ENCODE measurements around the gene SCYGR3. TPM values are rescaled to one million over a fixed set of nuclear protein-coding genes. Genes with fewer than 3 reads are reported as not detected.
A peak's percentile ranks its signal among the peaks of the same experiment; 100 is the strongest.

Gene SCYGR3, protein sequence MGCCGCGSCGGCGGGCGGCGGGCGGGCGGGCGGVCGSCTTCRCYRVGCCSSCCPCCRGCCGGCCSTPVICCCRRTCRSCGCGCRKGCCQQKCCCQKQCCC
- not detected for total RNA-seq

DNA sequence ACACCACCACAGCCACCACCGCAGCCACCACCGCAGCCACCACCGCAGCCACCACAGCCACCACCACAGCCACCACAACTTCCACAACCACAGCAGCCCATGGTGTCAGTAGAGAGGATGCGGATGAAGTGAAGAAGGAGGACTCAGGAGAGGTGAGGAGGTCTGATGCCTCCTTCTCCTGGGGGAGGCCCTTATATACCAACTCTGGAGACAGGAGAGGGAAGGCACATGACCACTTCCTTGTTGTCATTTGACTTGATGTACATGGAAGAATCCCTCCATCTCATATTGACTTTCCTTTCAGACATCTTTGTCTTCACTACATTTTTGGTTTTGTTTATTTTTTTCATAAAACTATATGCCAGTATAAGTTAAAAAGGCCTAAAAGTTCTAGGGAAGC is at the start of gene SCYGR3:
TSS of gene SCYGR3 (minus strand) at position 101 of the 400 bp plus-strand sequence. CDS start at position 101, 0 bp downstream.
- ATAC-seq (replicated peaks in 1 of 2): no peak
- no peak within 1 kb of the TSS for H3K27ac Mint-ChIP-seq
- peaks cover 35% of the 10 kb centered on the region for H3K27me3 Mint-ChIP-seq (ENCODE audit: low read depth)
- no peaks in the 10 kb centered on the region for H3K4me1 Mint-ChIP-seq (ENCODE audit: low read depth)
- no peaks in the 10 kb centered on the region for H3K9me3 Mint-ChIP-seq
- no peak within 1 kb of the TSS for H3K4me3 Mint-ChIP-seq
- no peaks in the 10 kb centered on the region for H3K36me3 Mint-ChIP-seq (ENCODE audit: insufficient read depth in 2 of 2)
- no peak for DNase-seq

DNA sequence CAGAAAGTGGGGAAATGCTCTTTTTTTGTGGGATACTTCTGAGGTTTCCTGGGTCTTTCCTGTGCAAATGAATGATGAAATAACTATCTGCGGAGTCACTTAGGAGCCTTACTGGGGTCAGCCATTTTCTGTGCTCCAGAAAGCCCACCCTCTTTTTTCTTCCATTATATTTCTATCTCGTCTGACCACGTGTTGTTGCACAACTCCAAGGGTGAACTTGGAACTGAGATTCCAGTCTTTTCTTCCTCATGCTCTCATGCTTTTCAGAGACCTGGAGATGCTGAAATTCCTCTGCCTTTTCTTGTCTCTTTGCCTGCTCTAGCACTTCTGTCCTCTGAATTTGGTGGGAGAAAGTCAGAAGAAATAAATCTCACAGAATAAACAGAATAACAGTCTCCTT is 47.2 kb upstream of the SCYGR3 start:
- H3K4me3 Mint-ChIP-seq: no peak overlapping the region
- no peak for ATAC-seq (replicated peaks in 1 of 2)

DNA sequence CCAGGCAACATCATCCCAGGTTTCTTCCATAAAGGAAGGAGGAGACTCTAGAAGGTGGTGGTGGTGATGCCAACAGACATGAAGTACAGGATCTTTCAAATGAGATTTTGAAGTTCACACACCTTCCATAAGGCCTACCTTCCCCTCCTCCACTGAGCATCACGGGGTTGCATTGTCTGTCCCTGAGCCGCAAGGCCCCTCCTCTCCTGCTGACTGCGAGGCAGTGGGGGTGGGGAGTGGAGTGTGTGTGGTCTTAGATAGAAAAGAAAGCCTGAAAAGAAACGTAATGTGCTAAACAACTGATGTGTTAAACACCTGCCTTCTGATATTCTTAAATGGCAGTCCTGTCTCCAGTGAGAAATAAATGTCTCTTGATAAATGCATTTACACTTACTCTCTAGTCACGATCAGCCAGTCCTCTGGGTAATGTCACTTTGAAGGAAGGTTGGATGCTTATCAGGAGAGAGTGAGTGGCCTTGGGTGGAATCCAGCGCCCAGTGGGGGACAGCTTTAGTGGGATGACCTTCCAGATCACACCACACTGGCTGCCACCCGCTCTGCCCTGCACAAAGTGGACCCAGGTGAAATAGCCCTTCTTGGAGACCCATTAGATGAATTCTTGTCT is 46.5 kb upstream of the SCYGR3 start:
- H3K27ac Mint-ChIP-seq: no peak overlapping the region
- no peak overlapping the region for H3K4me3 Mint-ChIP-seq

More for the DNA sequence above, 47.2 kb upstream of the SCYGR3 start:
- H3K27ac Mint-ChIP-seq: no peak overlapping the region
- no peak for DNase-seq
- H3K4me1 Mint-ChIP-seq (ENCODE audit: low read depth): no peaks in the 10 kb centered on the region
- no peaks in the 10 kb centered on the region for H3K9me3 Mint-ChIP-seq
- peaks cover 5% of the 10 kb centered on the region for H3K27me3 Mint-ChIP-seq (ENCODE audit: low read depth)
- no peaks in the 10 kb centered on the region for H3K36me3 Mint-ChIP-seq (ENCODE audit: insufficient read depth in 2 of 2)

DNA sequence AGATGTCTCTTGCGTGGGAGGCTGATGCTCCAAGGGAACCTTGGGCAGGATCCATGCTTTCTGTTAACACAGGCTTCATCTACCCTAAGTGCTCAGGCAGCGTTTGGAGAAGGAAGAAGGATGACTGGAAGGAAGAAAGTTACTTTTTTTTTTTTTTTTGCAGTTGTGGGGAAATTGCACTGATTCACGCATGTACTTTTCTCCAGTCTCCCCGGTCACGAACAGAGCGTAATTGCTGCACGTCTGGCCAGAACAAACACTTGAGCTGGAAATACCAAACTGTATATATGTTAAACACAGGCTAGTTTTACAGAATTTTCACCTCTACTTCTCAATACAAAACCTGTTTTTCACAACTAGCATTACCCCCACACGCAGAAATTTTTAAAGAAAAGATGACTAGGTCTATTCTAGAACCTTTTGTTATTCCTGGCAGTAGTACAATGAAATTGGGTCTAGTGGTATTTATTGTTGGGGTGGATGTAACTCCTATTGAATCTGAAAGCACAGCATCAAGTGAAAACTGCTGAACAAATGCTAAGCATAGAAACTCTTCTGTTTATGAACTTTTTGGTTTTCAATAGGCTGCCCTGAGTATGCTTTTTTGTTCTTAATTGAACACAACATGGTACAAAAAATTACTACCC is 42.7 kb upstream of the SCYGR3 start:
- no peak overlapping the region for H3K27ac Mint-ChIP-seq
- H3K4me1 Mint-ChIP-seq (ENCODE audit: low read depth): peaks cover 6% of the 10 kb centered on the region
- H3K9me3 Mint-ChIP-seq: no peaks in the 10 kb centered on the region
- DNase-seq (no peak), ATAC-seq (replicated peaks in 1 of 2) (no peak)
- H3K27me3 Mint-ChIP-seq (ENCODE audit: low read depth): peaks cover 11% of the 10 kb centered on the region
- no peaks in the 10 kb centered on the region for H3K36me3 Mint-ChIP-seq (ENCODE audit: insufficient read depth in 2 of 2)
- H3K4me3 Mint-ChIP-seq: no peak overlapping the region

More for the DNA sequence above, 46.5 kb upstream of the SCYGR3 start:
- H3K27me3 Mint-ChIP-seq (ENCODE audit: low read depth): peaks cover 5% of the 10 kb centered on the region
- H3K36me3 Mint-ChIP-seq (ENCODE audit: insufficient read depth in 2 of 2): no peaks in the 10 kb centered on the region
- DNase-seq (no peak), ATAC-seq (replicated peaks in 1 of 2) (no peak)
- H3K4me1 Mint-ChIP-seq (ENCODE audit: low read depth): no peaks in the 10 kb centered on the region
- no peaks in the 10 kb centered on the region for H3K9me3 Mint-ChIP-seq

DNA sequence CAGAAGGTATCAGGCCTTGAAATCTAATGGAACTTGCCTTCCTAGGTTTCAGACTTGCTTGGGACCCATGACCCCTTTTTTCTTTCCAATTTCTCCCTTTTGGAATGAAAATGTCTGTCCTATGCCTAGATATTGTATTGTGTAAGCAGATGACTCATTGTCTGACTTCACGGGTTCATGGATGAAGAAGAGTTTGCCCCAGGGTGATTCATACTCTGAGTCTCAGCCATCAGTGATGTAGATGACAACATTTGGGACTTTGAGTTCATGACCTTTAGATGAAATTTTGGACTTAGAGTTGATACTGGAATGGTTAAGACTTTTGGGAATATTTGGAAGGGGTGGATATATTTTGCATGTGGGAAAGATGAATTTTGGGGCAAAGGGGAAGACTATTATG is 40.8 kb upstream of the SCYGR3 start:
- ATAC-seq (replicated peaks in 1 of 2): peak; percentile 62 to 86
- Mint-ChIP-seq H3K4me1 (ENCODE audit: low read depth) (peaks cover 6% of the 10 kb centered on the region), H3K27me3 (ENCODE audit: low read depth) (peaks cover 6% of the 10 kb centered on the region), H3K36me3 (ENCODE audit: insufficient read depth in 2 of 2) (no peaks in the 10 kb centered on the region), H3K4me3 (no peak overlapping the region), H3K27ac (no peak overlapping the region), H3K9me3 (no peaks in the 10 kb centered on the region)
- DNase-seq: no peak

DNA sequence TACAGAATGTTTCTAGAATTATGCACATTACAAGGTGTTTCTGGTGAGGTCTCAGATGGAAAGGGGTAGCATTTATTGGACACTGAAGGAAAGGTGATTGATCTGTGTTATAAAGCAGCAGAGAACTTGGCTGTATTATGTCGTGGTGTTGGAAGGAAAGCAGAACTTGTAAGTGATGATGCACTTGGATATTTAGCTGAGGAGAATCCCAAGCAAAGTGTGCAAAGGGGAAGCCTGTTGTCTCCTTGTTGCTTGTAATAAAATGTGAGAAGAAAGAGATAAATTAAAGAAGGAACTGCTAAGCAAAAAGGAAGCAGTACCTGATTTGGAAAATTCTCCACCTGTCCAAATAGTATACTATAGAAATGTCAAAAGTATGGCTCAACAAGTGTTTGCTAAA is 39.8 kb upstream of the SCYGR3 start:
- H3K36me3 Mint-ChIP-seq (ENCODE audit: insufficient read depth in 2 of 2): no peaks in the 10 kb centered on the region
- H3K9me3 Mint-ChIP-seq: no peaks in the 10 kb centered on the region
- H3K4me1 Mint-ChIP-seq (ENCODE audit: low read depth): peaks cover 6% of the 10 kb centered on the region
- DNase-seq (no peak), ATAC-seq (replicated peaks in 1 of 2) (no peak)
- H3K27me3 Mint-ChIP-seq (ENCODE audit: low read depth): peaks cover 11% of the 10 kb centered on the region
- H3K27ac Mint-ChIP-seq: no peak overlapping the region
- no peak overlapping the region for H3K4me3 Mint-ChIP-seq

DNA sequence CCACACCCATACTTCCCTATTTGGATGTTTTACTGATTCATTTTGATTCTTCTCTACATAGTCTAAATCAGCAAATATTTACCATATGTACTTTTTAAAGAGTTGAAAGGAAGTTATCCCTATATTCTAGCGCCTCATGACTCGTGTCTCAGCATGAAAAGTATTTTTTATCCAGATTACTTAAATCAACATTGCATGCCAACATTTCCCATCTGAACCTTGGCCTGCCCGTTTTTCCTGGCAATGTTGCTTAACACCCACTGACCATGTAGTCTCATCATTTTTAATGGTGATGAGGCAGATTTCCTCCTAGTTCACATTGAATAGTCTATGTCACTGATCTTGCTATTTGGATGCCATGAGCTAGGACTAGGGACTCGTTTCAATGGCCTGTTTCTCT is 38.8 kb upstream of the SCYGR3 start:
- H3K9me3 Mint-ChIP-seq: no peaks in the 10 kb centered on the region
- peaks cover 6% of the 10 kb centered on the region for H3K4me1 Mint-ChIP-seq (ENCODE audit: low read depth)
- DNase-seq (no peak), ATAC-seq (replicated peaks in 1 of 2) (no peak)
- no peaks in the 10 kb centered on the region for H3K36me3 Mint-ChIP-seq (ENCODE audit: insufficient read depth in 2 of 2)
- peaks cover 18% of the 10 kb centered on the region for H3K27me3 Mint-ChIP-seq (ENCODE audit: low read depth)
- no peak overlapping the region for H3K4me3 Mint-ChIP-seq
- H3K27ac Mint-ChIP-seq: no peak overlapping the region

DNA sequence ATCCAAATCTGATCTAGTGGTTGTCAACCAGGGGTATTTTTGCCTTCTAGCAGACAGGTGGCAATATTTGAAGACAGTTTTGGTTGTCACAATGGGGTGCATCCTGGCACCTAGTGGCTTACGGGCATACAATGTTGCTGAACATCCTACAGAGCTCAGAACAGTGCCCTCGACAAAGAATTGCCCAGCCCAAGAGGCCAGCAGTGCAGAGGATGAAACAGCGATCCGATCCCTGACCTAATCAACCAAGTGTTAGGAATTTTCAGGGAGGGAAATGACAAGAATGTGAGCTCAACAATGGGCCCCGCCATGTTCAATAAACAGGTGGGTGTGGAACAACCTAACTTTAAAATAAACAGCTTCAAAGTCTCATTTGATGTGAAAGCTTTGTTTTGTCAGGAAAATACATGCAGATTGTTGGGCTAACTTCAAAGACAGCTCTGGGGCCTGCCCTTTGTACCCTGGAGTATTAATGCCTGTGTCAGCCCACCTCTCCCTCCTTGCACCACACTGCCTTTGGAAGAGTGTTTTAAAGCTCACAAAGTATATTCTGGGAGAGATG is 29.4 kb upstream of the SCYGR3 start:
- Mint-ChIP-seq H3K36me3 (ENCODE audit: insufficient read depth in 2 of 2) (no peaks in the 10 kb centered on the region), H3K27ac (no peak overlapping the region), H3K4me3 (no peak overlapping the region), H3K4me1 (ENCODE audit: low read depth) (no peaks in the 10 kb centered on the region), H3K27me3 (ENCODE audit: low read depth) (peaks cover 12% of the 10 kb centered on the region), H3K9me3 (no peaks in the 10 kb centered on the region)
- ATAC-seq (replicated peaks in 1 of 2) (no peak), DNase-seq (no peak)

DNA sequence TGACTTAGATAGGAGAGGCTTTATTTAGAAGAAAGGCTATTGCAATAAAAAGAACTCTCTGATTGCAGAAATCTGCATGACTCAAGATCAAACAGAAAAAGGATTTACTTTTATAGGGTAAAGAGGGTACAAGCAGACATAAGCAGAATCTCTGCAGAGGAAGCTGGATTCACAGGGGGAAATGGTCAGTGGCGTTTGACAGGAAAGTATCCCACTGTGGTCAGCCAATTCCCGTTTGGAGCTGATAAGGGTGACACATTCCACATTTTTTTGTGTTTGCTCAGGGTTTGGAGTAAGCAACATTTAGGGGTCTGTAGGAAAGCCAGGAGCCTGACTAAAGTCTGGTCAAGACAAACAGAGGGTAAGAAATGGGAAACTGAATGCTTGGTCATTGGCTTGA is 28.0 kb upstream of the SCYGR3 start:
- no peak for DNase-seq
- Mint-ChIP-seq H3K27me3 (ENCODE audit: low read depth) (peaks cover 2% of the 10 kb centered on the region), H3K4me3 (no peak overlapping the region), H3K4me1 (ENCODE audit: low read depth) (no peaks in the 10 kb centered on the region), H3K9me3 (no peaks in the 10 kb centered on the region), H3K36me3 (ENCODE audit: insufficient read depth in 2 of 2) (no peaks in the 10 kb centered on the region), H3K27ac (no peak overlapping the region)
- no peak for ATAC-seq (replicated peaks in 1 of 2)

DNA sequence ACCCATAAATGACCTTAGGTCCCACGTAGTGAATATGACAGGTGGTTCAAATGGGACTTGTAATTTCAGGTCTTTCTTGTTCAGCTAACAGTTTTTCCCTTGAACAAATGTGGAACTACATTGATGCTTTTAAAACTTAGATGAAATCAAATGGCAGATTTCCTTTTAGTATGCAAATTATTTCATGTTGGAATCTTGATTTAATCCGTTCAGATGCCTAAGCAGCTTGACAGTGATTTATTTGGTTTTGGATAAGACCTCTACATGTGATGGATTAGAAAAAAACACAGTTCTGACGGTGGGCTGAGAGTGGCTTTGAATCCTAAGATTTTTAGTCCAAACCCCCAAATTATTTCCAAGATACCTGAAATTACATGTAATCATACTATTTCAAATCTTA is 19.6 kb upstream of the SCYGR3 start:
- no peak for ATAC-seq (replicated peaks in 1 of 2)

DNA sequence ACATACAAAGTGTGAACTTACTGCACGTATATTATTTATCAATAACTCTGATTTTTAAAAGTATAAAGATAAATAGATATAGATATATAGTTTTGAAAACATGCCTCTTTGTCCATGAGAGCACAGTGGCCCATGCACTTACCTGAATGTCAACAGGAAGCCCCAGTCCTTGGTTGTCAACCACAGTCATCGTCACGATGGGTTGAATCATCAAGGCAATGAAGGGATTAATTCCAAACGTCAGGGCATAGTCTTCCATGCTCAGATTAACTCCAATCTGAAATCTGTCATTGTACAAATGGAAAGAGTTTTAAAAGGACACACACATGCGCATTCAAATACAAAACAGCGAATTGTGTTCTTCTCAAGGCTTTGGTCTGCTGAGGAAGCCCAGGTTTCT is 18.2 kb upstream of the SCYGR3 start:
- H3K27ac Mint-ChIP-seq: no peak overlapping the region
- no peaks in the 10 kb centered on the region for H3K9me3 Mint-ChIP-seq
- H3K27me3 Mint-ChIP-seq (ENCODE audit: low read depth): peaks cover 33% of the 10 kb centered on the region
- no peaks in the 10 kb centered on the region for H3K36me3 Mint-ChIP-seq (ENCODE audit: insufficient read depth in 2 of 2)
- H3K4me3 Mint-ChIP-seq: no peak overlapping the region
- DNase-seq (no peak), ATAC-seq (replicated peaks in 1 of 2) (no peak)
- H3K4me1 Mint-ChIP-seq (ENCODE audit: low read depth): no peaks in the 10 kb centered on the region

More for the DNA sequence above, 19.6 kb upstream of the SCYGR3 start:
- no peaks in the 10 kb centered on the region for H3K4me1 Mint-ChIP-seq (ENCODE audit: low read depth)
- H3K36me3 Mint-ChIP-seq (ENCODE audit: insufficient read depth in 2 of 2): no peaks in the 10 kb centered on the region
- peaks cover 31% of the 10 kb centered on the region for H3K27me3 Mint-ChIP-seq (ENCODE audit: low read depth)
- DNase-seq: no peak
- no peak overlapping the region for H3K4me3 Mint-ChIP-seq
- H3K27ac Mint-ChIP-seq: no peak overlapping the region
- no peaks in the 10 kb centered on the region for H3K9me3 Mint-ChIP-seq

DNA sequence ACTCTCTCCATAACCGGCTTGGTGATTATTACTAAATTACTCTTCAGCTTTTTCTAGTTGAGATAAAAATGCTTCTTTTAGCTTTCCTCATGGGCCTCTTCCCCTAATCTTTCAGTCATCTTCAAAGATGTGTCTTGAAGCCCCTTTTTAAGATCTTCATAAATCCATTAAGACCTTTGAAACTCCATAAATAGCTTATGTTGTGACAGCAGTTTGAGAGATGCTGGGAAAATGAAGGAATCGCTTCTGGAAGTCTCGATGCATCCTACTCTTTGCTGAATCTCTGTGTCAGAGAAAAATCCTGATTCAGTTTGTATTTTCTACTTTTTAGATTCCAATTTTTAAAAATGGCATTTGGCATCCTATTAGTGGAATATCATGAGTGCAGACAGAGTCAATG is 15.7 kb upstream of the SCYGR3 start:
- Mint-ChIP-seq H3K9me3 (no peaks in the 10 kb centered on the region), H3K4me1 (ENCODE audit: low read depth) (no peaks in the 10 kb centered on the region), H3K27me3 (ENCODE audit: low read depth) (peaks cover 33% of the 10 kb centered on the region), H3K27ac (no peak overlapping the region), H3K36me3 (ENCODE audit: insufficient read depth in 2 of 2) (no peaks in the 10 kb centered on the region), H3K4me3 (no peak overlapping the region)
- DNase-seq: no peak
- no peak for ATAC-seq (replicated peaks in 1 of 2)

DNA sequence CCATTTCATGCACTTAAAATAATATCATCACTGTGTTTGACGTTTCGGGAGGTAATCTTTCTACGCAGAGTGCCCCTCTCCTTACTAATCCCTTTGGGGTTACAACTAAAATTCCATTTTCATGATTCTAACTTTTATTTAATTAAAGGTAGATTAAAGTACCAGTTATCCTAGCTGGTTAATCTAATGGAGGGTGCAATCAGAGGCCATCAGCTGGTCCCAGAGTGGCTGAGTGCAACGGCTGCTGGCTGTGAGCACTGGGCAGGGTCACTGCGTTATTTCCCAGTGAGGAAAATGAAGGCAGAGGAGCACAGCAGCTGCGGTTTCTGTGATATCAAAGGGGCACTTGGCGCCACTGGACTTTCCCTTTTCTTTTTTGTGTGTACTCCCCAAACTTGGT is 14.8 kb upstream of the SCYGR3 start:
- no peak overlapping the region for H3K4me3 Mint-ChIP-seq
- no peak overlapping the region for H3K27ac Mint-ChIP-seq
- ATAC-seq (replicated peaks in 1 of 2): no peak
- no peak for DNase-seq
- no peaks in the 10 kb centered on the region for H3K4me1 Mint-ChIP-seq (ENCODE audit: low read depth)
- H3K27me3 Mint-ChIP-seq (ENCODE audit: low read depth): peaks cover 33% of the 10 kb centered on the region
- H3K9me3 Mint-ChIP-seq: no peaks in the 10 kb centered on the region
- no peaks in the 10 kb centered on the region for H3K36me3 Mint-ChIP-seq (ENCODE audit: insufficient read depth in 2 of 2)
